Rectal smooth muscle tissue (tissue), 1 donor: ENCODE data around the gene ATP5F1B.
A peak's percentile ranks its signal among the peaks of the same experiment; 100 is the strongest.
"Not testable (repeated sequence)": the region's sequence is repeated elsewhere in the genome, so short reads cannot be mapped to it uniquely, and the experiment has no call there.

Experiments
- H3K27ac ChIP-seq: one replicate; pipeline ENCODE4 v1.7.0; 2013; ENCODE audit warnings: low read depth, low read length, inconsistent platforms
- H3K27me3 ChIP-seq: one replicate; pipeline ENCODE4 v1.7.0; 2013; ENCODE audit warnings: low read length; ENCODE audit not compliant: control insufficient read depth, insufficient read depth
- H3K36me3 ChIP-seq: one replicate; pipeline ENCODE4 v1.7.0; 2013; ENCODE audit warnings: low read length; ENCODE audit not compliant: control insufficient read depth, insufficient read depth
- H3K4me1 ChIP-seq: one replicate; pipeline ENCODE4 v1.7.0; 2013; ENCODE audit warnings: low read length; ENCODE audit not compliant: control insufficient read depth, insufficient read depth
- H3K4me3 ChIP-seq: one replicate; pipeline ENCODE4 v1.7.0; 2013; ENCODE audit warnings: low read length
- H3K9ac ChIP-seq: one replicate; pipeline ENCODE4 v1.7.0; 2013; ENCODE audit warnings: low read length

Gene ATP5F1B

GRCh38 chr12:56671608-56672007 is 25.8 kb upstream of the ATP5F1B start:
- H3K36me3 ChIP-seq = peaks cover 14% of the 10 kb centered on the region
- H3K4me1 ChIP-seq = no peaks in the 10 kb centered on the region
- H3K27me3 ChIP-seq = no peaks in the 10 kb centered on the region
- no peak overlapping the region for H3K27ac ChIP-seq
- no peak overlapping the region for H3K4me3 ChIP-seq
- H3K9ac ChIP-seq = no peak overlapping the region

- no peaks in the 10 kb centered on the region for H3K4me1 ChIP-seq
- H3K36me3 ChIP-seq = peaks cover 18% of the 10 kb centered on the region
- H3K4me3 ChIP-seq = no peak overlapping the region
- no peak overlapping the region for H3K9ac ChIP-seq
- no peaks in the 10 kb centered on the region for H3K27me3 ChIP-seq
- no peak overlapping the region for H3K27ac ChIP-seq
Measured at GRCh38 chr12:56670836-56671235, 25.1 kb upstream of the ATP5F1B start.

DNA sequence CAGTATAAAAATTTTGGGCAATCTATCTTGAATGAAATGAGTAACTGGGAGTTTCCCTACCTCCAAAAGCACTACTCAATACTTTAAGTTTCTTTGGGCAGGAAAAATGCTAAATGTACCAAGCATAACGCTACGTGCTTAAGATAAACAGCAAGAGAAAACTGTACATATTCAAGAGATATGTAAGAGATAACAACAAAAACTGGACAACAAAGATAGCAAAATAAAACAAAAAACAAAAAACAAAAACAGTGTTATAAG is 22.3 kb upstream of the ATP5F1B start:
- Histone ChIP-seq H3K36me3 (peaks cover 22% of the 10 kb centered on the region), H3K27ac (no peak overlapping the region), H3K9ac (no peak overlapping the region), H3K4me1 (no peaks in the 10 kb centered on the region), H3K4me3 (no peak overlapping the region), H3K27me3 (no peaks in the 10 kb centered on the region)

DNA sequence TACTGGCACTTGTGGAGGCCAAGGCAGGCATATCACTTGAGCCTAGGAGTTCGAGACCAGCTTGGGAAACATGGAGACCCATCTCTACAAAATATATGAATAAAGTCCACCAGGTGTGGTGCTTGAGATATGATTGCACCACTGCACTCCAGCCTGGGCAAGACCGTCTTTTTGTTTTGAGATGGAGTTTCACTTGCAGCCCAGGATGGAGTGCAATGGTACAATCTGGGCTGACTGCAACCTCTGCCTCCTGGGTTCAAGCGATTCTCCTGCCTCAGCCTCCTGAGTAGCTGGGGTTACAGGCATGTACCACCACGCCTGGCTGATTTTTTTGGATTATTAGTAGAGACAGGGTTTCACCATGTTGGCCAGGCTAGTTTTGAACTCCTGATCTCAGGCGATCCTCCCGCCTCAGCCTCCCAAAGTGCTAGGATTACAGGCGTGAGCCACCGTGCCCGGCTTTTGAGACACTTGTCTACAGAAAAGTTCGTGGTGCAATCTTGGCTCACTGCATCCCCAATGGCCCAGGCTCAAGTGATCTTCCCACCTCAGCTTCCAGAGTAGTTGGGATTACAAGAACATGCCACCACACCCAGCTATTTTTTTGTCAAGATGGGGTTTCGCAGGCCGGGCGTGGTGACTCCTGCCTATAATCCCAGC is 16.3 kb upstream of the ATP5F1B start:
- Histone ChIP-seq H3K36me3 (peaks cover 12% of the 10 kb centered on the region), H3K27me3 (no peaks in the 10 kb centered on the region), H3K4me1 (no peaks in the 10 kb centered on the region), H3K27ac (no peak overlapping the region), H3K4me3 (no peak overlapping the region), H3K9ac (no peak overlapping the region)

- no peak overlapping the region for H3K27ac ChIP-seq
- H3K27me3 ChIP-seq = no peaks in the 10 kb centered on the region
- no peak overlapping the region for H3K9ac ChIP-seq
- no peaks in the 10 kb centered on the region for H3K4me1 ChIP-seq
- peaks cover 9% of the 10 kb centered on the region for H3K36me3 ChIP-seq
- H3K4me3 ChIP-seq = no peak overlapping the region
Measured at GRCh38 chr12:56661560-56661959, 15.8 kb upstream of the ATP5F1B start.

GRCh38 chr12:56658921-56659320 is 13.1 kb upstream of the ATP5F1B start:
- Histone ChIP-seq H3K27me3 (no peaks in the 10 kb centered on the region), H3K36me3 (peaks cover 2% of the 10 kb centered on the region), H3K4me3 (no peak overlapping the region), H3K27ac (no peak overlapping the region), H3K9ac (no peak overlapping the region), H3K4me1 (no peaks in the 10 kb centered on the region)

- no peaks in the 10 kb centered on the region for H3K27me3 ChIP-seq
- H3K4me3 ChIP-seq = no peak overlapping the region
- no peaks in the 10 kb centered on the region for H3K4me1 ChIP-seq
- H3K36me3 ChIP-seq = no peaks in the 10 kb centered on the region
- H3K9ac ChIP-seq = no peak overlapping the region
- H3K27ac ChIP-seq = no peak overlapping the region
Measured at GRCh38 chr12:56657416-56658379, 11.9 kb upstream of the ATP5F1B start.

GRCh38 chr12:56653781-56654180 is 8.0 kb upstream of the ATP5F1B start:
- not testable (repeated sequence) for H3K4me3 ChIP-seq, H3K36me3 ChIP-seq, H3K9ac ChIP-seq, H3K27me3 ChIP-seq, H3K4me1 ChIP-seq, H3K27ac ChIP-seq

GRCh38 chr12:56648023-56648422 is 2.2 kb upstream of the ATP5F1B start:
- not testable (repeated sequence) for H3K27me3 ChIP-seq, H3K27ac ChIP-seq, H3K9ac ChIP-seq, H3K4me3 ChIP-seq, H3K4me1 ChIP-seq
- peaks cover 14% of the 10 kb centered on the region for H3K36me3 ChIP-seq

- Histone ChIP-seq H3K9ac (peak overlapping the region; percentile 98), H3K4me1 (peaks cover 6% of the 10 kb centered on the region), H3K27ac (peak overlapping the region; percentile 99), H3K36me3 (peaks cover 30% of the 10 kb centered on the region), H3K27me3 (no peaks in the 10 kb centered on the region), H3K4me3 (peak overlapping the region; percentile 100)
Measured at GRCh38 chr12:56645201-56645716, 525 bp downstream of the ATP5F1B start.

- Histone ChIP-seq H3K9ac (peak overlapping the region; percentile 98), H3K27ac (peak overlapping the region; percentile 99), H3K4me3 (peak overlapping the region; percentile 100), H3K27me3 (no peaks in the 10 kb centered on the region), H3K36me3 (peaks cover 33% of the 10 kb centered on the region), H3K4me1 (peaks cover 6% of the 10 kb centered on the region)
Measured at GRCh38 chr12:56644654-56645053, 1.1 kb downstream of the ATP5F1B start.

- H3K27me3 ChIP-seq = no peaks in the 10 kb centered on the region
- peaks cover 53% of the 10 kb centered on the region for H3K36me3 ChIP-seq
- no peak overlapping the region for H3K4me3 ChIP-seq
- H3K27ac ChIP-seq = no peak overlapping the region
- no peak overlapping the region for H3K9ac ChIP-seq
- H3K4me1 ChIP-seq = peaks cover 13% of the 10 kb centered on the region
Measured at GRCh38 chr12:56641219-56641618, 4.6 kb downstream of the ATP5F1B start.
